Hepatocyte (in vitro differentiated cells): ENCODE results near the gene ALDH4A1.

ENCODE experiments used
- EZH2 ChIP-seq: fragments of 200-600 bp; sonication (generic); IDR thresholded peaks from 2 replicates; pipeline ENCODE4 v1.6.1; 2016; ENCODE audit warnings: antibody characterized with exemption, mild to moderate bottlenecking, borderline replicate concordance
- TF ChIP-seq, protein P1 (sequence below): fragments of 200-600 bp; sonication (generic); IDR thresholded peaks from 2 replicates; pipeline ENCODE4 v1.5.1; 2016; ENCODE audit warnings: antibody characterized with exemption, mild to moderate bottlenecking; ENCODE audit not compliant: poor library complexity

DNA sequence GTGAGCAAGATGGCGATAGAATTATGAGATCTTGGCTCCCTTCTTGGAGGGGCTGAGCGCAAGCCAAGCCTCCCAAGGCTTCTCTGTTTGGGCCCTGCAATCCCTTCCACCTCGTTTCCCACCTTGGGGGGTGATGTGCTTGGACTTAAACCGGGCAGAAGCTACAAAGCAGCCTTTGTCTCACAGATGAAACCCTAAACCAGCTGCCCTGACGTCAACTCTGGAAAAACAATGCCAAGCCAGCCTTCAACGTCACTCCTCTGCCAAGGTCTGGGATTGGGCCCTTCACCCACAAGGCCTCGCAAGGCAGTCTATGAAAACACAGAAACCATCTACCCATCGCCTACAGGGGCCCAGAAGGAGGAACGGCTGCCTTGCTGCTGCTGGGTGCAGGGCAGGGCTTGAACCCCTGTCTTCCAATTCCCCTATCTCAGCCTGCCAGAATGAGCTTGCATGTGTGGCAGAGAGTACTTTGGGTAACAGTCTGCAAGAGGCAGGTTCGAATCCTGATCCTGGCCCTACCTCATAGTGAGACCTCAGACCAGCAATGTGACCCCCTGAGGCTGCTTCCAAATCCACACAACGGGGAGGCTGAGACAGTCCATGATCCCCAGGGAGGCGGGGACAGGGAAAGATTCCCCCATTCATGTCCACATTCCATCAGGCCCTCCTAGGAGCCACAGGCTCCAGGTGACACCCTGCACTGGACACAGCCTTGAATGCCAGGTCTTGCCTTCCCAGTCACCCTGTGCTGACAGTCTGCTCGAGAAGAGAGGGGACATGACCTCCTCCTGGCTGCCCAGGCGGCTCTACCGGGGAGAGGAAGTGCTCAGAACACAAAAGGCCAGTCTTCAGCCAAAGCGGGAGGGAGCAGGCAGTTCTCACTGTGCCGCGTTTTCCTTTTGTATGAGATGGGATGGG is 39.1 kb upstream of the ALDH4A1 start:
- TF ChIP-seq, protein P1, sequence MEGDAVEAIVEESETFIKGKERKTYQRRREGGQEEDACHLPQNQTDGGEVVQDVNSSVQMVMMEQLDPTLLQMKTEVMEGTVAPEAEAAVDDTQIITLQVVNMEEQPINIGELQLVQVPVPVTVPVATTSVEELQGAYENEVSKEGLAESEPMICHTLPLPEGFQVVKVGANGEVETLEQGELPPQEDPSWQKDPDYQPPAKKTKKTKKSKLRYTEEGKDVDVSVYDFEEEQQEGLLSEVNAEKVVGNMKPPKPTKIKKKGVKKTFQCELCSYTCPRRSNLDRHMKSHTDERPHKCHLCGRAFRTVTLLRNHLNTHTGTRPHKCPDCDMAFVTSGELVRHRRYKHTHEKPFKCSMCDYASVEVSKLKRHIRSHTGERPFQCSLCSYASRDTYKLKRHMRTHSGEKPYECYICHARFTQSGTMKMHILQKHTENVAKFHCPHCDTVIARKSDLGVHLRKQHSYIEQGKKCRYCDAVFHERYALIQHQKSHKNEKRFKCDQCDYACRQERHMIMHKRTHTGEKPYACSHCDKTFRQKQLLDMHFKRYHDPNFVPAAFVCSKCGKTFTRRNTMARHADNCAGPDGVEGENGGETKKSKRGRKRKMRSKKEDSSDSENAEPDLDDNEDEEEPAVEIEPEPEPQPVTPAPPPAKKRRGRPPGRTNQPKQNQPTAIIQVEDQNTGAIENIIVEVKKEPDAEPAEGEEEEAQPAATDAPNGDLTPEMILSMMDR, result no peak
- no peak for TF ChIP-seq EZH2
